GM18873 (cell line): Measurements from ENCODE around the gene ERBB4.

Source experiments
- ATAC-seq: cut with Tn5 transposase; IDR thresholded peaks from one replicate; pipeline ENCODE4 v1.9.1; 2021; ENCODE audit warnings: mild to moderate bottlenecking, moderate library complexity, moderate number of reproducible peaks; ENCODE audit not compliant: unreplicated experiment, low FRiP score

ERBB4 gene

DNA sequence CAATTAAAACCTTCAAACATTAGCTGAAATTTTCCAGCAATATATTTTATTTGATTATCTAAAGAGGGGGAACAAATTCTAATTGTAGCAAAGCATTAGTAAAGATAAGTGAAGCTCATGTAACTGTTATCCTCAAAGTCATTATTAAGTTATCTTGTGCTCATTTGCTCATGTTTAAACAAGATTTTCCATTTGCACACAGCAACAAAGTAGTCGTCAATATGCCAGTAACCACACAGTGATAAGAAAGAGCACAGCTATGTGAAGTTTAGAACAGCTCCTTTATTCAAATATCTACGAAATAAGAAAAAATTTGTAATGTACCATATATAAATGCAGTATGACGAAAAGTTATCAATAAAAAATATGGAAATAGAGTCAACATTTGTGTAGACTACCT, 159.5 kb downstream of the ERBB4 start:
- ATAC-seq, result no peak

GRCh38 chr2:212367431-212367830, 171.2 kb downstream of the ERBB4 start:
- ATAC-seq, result no peak

DNA sequence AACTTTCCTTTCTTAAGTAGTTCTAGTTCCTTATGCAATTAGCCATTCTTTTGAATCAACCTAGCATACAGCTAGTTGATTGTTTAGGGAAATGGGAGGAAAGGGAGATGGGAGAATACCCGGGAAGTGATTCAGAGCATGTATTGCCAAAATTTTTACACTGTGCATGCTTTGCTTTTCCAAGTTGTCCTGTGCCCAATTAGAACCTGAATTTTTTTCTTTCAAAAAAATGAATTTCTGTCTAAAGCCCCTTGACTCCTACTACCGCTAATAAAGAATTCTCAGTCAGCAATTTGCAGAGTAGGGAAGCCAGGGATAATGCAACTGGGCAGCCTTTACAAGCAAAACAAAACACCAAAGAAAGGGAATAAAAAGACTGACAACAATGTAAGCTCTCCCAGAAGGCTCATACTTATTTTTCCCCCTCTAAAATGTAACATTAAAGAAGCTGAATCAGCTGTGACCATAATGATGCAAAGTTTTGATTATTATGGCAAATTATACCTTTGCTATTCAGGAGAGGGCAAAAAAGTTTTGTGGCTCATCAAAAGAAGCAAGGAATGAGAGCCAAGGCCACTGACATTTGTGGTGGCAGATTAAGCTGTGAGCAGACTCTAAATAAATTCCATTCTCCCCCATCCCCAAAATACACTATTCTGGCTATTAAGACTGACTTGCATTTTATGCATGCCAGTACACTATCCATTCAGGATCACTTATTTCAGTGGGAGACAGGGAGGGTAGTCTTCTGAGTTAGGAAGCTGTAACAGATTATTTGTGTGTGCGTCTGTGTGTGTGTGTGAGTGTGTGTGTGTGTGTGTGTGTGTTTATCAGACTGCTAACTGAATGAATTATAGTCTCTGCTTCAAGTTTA, 174.3 kb downstream of the ERBB4 start:
- no peak for ATAC-seq

- ATAC-seq, result no peak
Measured at GRCh38 chr2:212361174-212361756, 177.3 kb downstream of the ERBB4 start.

GRCh38 chr2:212360068-212360460, 178.5 kb downstream of the ERBB4 start:
- no peak for ATAC-seq

- no peak for ATAC-seq
Measured at GRCh38 chr2:212359425-212360067, 179.1 kb downstream of the ERBB4 start.

DNA sequence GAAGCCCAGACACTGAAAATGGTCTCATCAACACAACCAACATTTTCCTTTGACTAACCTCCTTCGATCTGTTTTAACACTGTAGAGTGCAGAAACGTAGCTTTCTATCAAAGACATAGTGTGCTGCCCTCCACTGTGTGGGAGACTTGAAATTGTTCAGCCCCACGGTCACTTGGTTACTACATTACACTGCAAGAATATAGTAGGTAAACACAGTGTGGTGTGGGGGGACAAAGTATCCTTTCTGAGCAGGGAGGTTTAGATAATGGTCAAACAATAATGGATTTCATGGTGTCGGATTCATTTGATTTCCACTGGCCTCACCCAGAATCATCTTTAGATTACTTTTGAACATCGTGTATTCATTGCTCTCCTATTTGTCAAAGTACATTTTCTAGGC, 181.0 kb downstream of the ERBB4 start:
- ATAC-seq, result no peak

DNA sequence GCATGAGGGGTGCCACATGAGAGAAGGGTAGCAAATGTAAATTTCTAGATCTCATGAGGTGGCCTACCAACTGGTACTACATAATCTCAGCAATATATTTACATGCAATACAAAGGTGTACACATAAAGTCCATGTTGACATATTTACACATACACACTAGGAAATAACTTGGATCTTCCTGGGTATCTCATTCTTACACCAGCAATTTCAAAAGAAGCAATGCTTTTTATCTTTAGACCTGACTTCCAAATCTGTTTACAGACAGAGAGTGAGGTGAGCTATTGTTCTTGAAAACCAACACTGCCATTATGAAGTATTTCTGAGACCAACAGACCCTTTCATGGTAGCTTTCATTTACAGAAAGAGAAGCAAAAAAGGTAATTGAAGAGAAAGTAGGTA, 184.2 kb downstream of the ERBB4 start:
- no peak for ATAC-seq

DNA sequence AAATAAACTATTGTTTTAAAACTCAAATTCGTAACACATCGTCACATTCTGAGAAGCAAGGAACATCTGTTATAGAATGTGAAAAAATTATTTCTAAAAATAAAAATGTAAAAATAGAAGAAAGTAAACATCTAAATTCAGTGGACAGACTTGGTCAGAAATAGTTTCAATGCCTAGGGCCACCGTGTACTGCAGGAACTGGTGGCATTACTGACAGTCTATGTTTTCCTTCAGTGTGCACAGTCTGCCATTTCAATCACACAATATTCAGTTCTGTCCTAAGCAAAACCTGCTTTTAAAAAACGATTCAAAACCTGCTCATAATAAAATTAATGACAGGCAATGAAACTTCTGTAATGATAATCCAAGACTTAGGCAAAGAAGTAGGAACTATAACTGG, 190.1 kb downstream of the ERBB4 start:
- no peak for ATAC-seq

- ATAC-seq, result no peak
Measured at GRCh38 chr2:212346865-212347264, 191.7 kb downstream of the ERBB4 start.

- no peak for ATAC-seq
Measured at GRCh38 chr2:212345966-212346365, 192.6 kb downstream of the ERBB4 start.

- no peak for ATAC-seq
Measured at GRCh38 chr2:212344131-212344530, 194.5 kb downstream of the ERBB4 start.

DNA sequence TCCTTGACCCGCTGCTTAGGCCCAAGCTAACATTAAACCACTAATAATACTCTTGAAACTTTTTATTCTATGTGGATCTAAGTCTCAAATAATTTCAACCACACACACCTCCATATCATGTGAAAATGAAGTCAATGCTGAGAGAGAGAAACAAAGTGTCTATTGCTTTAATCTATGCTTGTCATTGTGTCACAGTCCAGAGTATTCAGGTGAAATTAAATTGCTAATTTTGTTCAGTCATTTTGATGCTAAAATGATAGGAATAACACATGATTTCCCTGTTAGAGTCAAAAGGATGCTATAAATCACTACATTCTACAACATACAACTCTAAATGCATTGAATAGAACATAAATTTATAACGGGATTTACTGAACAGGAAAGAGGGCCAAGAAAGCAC, 195.4 kb downstream of the ERBB4 start:
- no peak for ATAC-seq

GRCh38 chr2:212337486-212338343, 200.9 kb downstream of the ERBB4 start:
- no peak for ATAC-seq

DNA sequence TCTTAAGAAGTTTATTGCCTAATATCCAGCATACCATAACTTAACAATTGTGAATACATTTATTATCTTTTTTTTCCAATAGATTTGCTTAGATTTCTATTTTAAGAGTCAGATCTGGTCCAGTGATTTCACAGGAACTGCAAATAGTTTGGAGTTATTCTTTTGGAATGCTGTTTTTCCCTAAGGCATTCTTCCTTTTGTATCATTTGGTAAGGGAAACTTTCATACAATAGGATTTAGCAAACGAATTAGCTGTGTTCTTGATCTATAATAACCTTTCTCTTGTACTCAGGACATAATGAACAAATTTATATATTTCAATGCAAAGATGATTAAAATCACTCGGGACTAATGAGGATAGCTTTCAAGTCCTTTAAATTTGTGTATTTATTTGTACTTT, 201.6 kb downstream of the ERBB4 start:
- no peak for ATAC-seq

DNA sequence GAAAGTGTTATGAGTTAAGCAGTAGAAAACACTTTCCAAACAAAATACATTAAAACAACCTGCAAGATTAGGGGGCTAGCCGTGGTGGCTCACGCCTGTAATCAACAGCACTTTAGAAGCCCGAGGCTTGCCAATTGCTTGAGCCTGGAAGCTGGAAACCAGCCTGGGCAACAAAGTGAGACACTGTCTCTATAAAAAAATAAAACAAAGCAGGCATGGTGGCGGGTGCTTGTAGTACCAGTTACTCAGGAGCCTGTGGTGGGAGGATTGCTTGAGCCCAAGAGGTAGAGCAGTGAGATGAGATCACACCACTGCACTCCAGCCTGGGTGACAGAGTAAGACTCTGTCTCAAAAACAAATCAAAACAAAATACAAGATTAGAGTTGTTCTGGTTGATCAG, 208.3 kb downstream of the ERBB4 start:
- ATAC-seq, result no peak

GRCh38 chr2:212328712-212329496, 209.7 kb downstream of the ERBB4 start:
- no peak for ATAC-seq

GRCh38 chr2:212328136-212328535, 210.5 kb downstream of the ERBB4 start:
- ATAC-seq, result no peak

GRCh38 chr2:212327171-212327809, 211.3 kb downstream of the ERBB4 start:
- no peak for ATAC-seq
